SU-DHL-6 (cell line): ENCODE measurements around the gene SPDYE2.
"Not testable (repeated sequence)": the region's sequence is repeated elsewhere in the genome, so short reads cannot be mapped to it uniquely, and the experiment has no call there.

Experiments used
- H2AFZ ChIP-seq: fragments of 200-600 bp; sonication (generic); 2 replicates; pipeline ENCODE4 v1.6.1; 2014; ENCODE audit warnings: low read depth, mild to moderate bottlenecking, moderate library complexity, mixed read lengths, antibody characterized with exemption, low read length; ENCODE audit not compliant: severe bottlenecking
- H3F3A ChIP-seq: fragments of 200-600 bp; shearing (Covaris generic); 2 replicates; pipeline ENCODE4 v1.6.0; 2016; ENCODE audit warnings: antibody characterized with exemption, mild to moderate bottlenecking; ENCODE audit not compliant: insufficient read depth
- H3K27ac ChIP-seq: fragments of 200-600 bp; sonication (generic); 2 replicates; pipeline ENCODE4 v1.5.1; 2016; ENCODE audit warnings: low read depth, mild to moderate bottlenecking, low read length, moderate library complexity, mixed read lengths
- H3K27me3 ChIP-seq: fragments of 200-600 bp; sonication (generic), shearing (Covaris generic); 2 replicates; pipeline ENCODE4 v1.6.0; 2014; ENCODE audit warnings: mild to moderate bottlenecking, low read length
- H3K36me3 ChIP-seq: fragments of 200-600 bp; sonication (generic); 2 replicates; pipeline ENCODE4 v1.6.1; 2014; ENCODE audit warnings: mild to moderate bottlenecking, low read length, mixed read lengths
- H3K4me2 ChIP-seq: fragments of 300-600, 200-600 bp; shearing (Covaris generic), sonication (generic); 2 replicates; pipeline ENCODE4 v1.6.0; 2014; ENCODE audit warnings: low read length, low read depth, mild to moderate bottlenecking; ENCODE audit not compliant: poor library complexity, severe bottlenecking
- H3K4me3 ChIP-seq: fragments of 200-600 bp; sonication (generic); 2 replicates; pipeline ENCODE4 v1.5.1; 2014; ENCODE audit warnings: antibody characterized with exemption, low read length, mild to moderate bottlenecking, mixed read lengths; ENCODE audit not compliant: insufficient read depth, poor library complexity, severe bottlenecking
- H3K79me2 ChIP-seq: fragments of 200-600 bp; sonication (generic); 2 replicates; pipeline ENCODE4 v1.6.1; 2014; ENCODE audit warnings: mild to moderate bottlenecking, low read length, moderate library complexity; ENCODE audit not compliant: insufficient read depth
- H3K9ac ChIP-seq: fragments of 200-600 bp; sonication (generic); 2 replicates; pipeline ENCODE4 v1.7.0; 2014; ENCODE audit warnings: mild to moderate bottlenecking, low read length
- H3K9me2 ChIP-seq: fragments of 200-600 bp; sonication (generic); replicated peaks from 2 replicates; pipeline ENCODE4 v1.6.1; 2014; ENCODE audit warnings: low read length; ENCODE audit not compliant: insufficient read depth
- H3K9me3 ChIP-seq: fragments of 200-600 bp; sonication (generic); 2 replicates; pipeline ENCODE4 v1.6.1; 2014; ENCODE audit warnings: low read length, mixed read lengths; ENCODE audit not compliant: insufficient read depth
- H4K20me1 ChIP-seq: fragments of 200-600 bp; sonication (generic); 2 replicates; pipeline ENCODE4 v1.6.1; 2014; ENCODE audit warnings: low read depth, mild to moderate bottlenecking, antibody characterized with exemption, low read length, moderate library complexity, mixed read lengths

SPDYE2 gene, protein sequence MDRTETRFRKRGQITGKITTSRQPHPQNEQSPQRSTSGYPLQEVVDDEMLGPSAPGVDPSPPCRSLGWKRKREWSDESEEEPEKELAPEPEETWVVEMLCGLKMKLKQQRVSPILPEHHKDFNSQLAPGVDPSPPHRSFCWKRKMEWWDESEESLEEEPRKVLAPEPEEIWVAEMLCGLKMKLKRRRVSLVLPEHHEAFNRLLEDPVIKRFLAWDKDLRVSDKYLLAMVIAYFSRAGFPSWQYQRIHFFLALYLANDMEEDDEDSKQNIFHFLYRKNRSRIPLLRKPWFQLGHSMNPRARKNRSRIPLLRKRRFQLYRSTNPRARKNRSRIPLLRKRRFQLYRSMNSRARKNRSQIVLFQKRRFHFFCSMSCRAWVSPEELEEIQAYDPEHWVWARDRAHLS

GRCh38 chr7:102550808-102551422 lies at the start of gene SPDYE2:
Gene SPDYE2 (plus strand): TSS chr7:102551226. CDS start chr7:102553256, 2,030 bp downstream.
- not testable (repeated sequence) for H3K9me3 ChIP-seq, H3K79me2 ChIP-seq, H3K27me3 ChIP-seq, H3K4me2 ChIP-seq, H2AFZ ChIP-seq, H4K20me1 ChIP-seq, H3K27ac ChIP-seq, H3K9me2 ChIP-seq, H3K4me3 ChIP-seq, H3F3A ChIP-seq, H3K36me3 ChIP-seq, H3K9ac ChIP-seq

DNA sequence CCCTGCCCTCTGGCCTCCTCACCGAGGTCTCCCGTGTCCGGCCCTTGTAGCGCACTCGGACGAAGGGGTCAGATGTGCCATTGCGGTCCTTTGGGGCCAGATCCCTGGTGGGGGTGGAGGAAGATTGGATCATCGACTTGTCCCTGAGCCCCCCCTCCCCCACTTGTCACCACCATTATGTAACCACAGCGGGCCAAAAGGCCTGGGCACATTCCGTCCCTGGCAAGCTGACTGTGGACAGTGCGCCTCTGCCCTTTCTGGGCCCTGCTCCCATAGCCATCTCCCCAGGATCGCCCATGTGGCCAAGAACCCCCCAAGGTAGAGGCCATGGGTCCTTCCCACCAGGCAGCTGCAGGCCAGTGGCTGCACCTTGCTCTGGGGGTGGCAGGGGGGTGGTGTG lies 47.9 kb upstream of the SPDYE2 start:
- H3K9me2 ChIP-seq, H3K4me2 ChIP-seq, H2AFZ ChIP-seq, H3K4me3 ChIP-seq, H3K36me3 ChIP-seq, H4K20me1 ChIP-seq, H3K27ac ChIP-seq, H3K9ac ChIP-seq, H3K79me2 ChIP-seq, H3F3A ChIP-seq, H3K9me3 ChIP-seq, H3K27me3 ChIP-seq: not testable (repeated sequence)

DNA sequence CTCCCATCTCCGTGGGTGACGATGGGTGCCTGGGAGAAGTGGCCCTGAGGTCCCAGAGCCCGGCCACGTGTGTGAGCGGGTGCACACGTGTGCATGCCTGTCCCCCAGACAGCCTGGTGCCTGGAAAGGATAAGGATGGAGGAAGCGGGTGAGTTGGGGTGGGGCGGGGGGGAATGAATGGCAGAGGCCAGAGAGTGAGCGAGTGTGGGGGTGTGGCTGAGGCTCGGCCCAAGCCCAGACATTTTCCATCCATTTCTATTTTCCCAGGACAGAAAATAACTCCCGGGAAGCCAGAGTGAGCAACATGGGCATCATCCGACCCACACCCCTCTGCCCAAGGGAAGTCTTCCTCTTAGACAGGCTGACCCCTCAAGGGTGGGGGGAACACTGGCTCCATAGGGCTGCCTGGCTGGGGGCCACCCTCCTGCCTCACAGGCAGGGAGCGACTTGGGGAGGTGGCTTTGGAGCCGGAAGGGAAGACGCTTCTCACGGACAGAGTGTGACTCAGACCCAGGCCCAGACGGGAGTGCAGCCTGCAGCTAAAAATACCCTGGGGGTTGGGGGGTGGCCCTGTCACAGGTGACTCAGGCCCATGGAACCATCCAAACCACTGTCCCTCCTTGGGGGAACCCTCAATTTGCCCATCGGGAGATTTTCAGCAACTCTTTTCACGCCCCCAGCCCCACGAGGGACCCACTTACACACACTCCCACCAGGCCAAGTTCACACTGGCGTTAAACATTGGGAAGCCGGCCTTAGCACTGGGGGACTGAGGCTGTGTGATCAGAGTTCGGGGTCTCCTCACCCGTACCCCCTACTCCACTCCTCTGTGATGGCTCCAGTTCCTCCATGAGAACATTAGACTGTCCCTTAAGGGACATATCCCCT lies 45.5 kb upstream of the SPDYE2 start:
- H3K9ac ChIP-seq, H4K20me1 ChIP-seq, H2AFZ ChIP-seq: not testable (repeated sequence)

GRCh38 chr7:102507410-102508088 lies 43.5 kb upstream of the SPDYE2 start:
- H3K9me2 ChIP-seq, H3F3A ChIP-seq, H3K9ac ChIP-seq, H3K79me2 ChIP-seq, H3K4me3 ChIP-seq, H3K27ac ChIP-seq, H3K27me3 ChIP-seq, H3K9me3 ChIP-seq, H2AFZ ChIP-seq, H3K4me2 ChIP-seq, H4K20me1 ChIP-seq, H3K36me3 ChIP-seq: not testable (repeated sequence)

More for the DNA sequence above, 45.5 kb upstream of the SPDYE2 start:
- not testable (repeated sequence) for H3K9me3 ChIP-seq, H3K27me3 ChIP-seq, H3K27ac ChIP-seq, H3K36me3 ChIP-seq, H3F3A ChIP-seq, H3K9me2 ChIP-seq, H3K4me3 ChIP-seq, H3K4me2 ChIP-seq, H3K79me2 ChIP-seq

DNA sequence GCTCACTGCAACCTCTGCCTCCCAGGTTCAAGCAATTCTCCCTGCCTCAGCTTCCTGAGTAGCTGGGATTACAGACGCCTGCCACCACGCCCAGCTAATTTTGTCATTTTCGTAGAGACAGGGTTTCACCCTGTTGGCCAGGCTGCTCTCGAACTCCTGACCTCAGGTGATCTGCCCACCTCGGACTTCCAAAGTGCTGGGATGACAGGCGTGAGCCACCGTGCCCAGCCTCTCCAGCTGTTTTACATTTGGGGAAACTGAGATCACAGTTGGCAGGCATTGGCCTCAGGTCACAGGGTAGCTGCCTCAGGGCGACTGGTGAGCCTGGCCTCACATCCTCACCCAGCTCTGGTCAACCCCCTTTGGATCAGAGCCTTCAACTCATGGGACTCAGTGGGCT lies 40.5 kb upstream of the SPDYE2 start:
- not testable (repeated sequence) for H3K27ac ChIP-seq, H3K9me3 ChIP-seq, H3K9ac ChIP-seq, H3F3A ChIP-seq, H3K79me2 ChIP-seq, H3K27me3 ChIP-seq, H3K9me2 ChIP-seq, H3K4me2 ChIP-seq, H3K36me3 ChIP-seq, H2AFZ ChIP-seq, H3K4me3 ChIP-seq, H4K20me1 ChIP-seq

DNA sequence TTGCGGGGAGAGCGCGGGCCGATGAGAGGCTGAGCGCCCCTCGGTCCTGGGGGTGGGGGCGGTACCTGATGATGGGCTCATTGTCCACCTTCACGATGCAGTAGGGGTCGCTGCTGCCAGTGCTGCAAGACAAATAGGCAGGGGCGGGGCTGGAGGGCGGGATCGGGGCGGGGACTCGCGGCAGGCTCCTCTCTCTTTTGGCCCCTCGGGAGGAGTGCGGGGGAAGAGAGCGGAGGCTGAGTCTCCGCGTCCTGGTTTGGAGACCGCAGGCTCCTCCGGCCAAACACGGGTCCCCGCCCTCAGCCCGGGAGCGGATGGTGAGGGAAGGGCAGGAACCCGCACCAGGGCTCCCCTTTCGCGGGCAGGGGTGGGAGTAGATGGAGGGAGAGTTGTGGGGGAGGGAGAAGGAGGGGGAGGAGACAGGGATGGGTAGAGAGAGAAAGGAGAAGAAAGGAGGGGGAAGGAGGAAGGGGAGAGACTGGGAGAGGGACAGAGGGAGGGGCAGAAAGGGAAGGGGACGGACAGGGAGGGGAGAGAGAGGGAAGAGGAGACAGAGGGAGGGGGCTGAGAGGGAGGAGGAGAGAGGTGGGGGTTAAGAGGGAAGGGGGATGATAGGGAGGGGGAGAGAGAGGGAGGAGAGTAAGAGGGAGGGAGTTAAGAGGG lies 39.0 kb upstream of the SPDYE2 start:
- H3K27ac ChIP-seq, H3K9ac ChIP-seq, H3K9me2 ChIP-seq, H3K4me3 ChIP-seq, H3K4me2 ChIP-seq, H3K79me2 ChIP-seq, H3K36me3 ChIP-seq, H3K9me3 ChIP-seq, H3K27me3 ChIP-seq, H2AFZ ChIP-seq, H4K20me1 ChIP-seq, H3F3A ChIP-seq: not testable (repeated sequence)

GRCh38 chr7:102512642-102513221 lies 38.3 kb upstream of the SPDYE2 start:
- H3K27ac ChIP-seq, H3F3A ChIP-seq, H3K9me3 ChIP-seq, H2AFZ ChIP-seq, H3K36me3 ChIP-seq, H3K79me2 ChIP-seq, H3K4me2 ChIP-seq, H3K27me3 ChIP-seq, H3K9me2 ChIP-seq, H4K20me1 ChIP-seq, H3K9ac ChIP-seq, H3K4me3 ChIP-seq: not testable (repeated sequence)
